ENCODE data around the gene DAPK1. TPM values are rescaled to one million over a fixed set of nuclear protein-coding genes. Genes with fewer than 3 reads are reported as not detected.

DAPK1 gene
- total RNA-seq, 1 donor from 2014 or later, result 17.8 TPM

DNA sequence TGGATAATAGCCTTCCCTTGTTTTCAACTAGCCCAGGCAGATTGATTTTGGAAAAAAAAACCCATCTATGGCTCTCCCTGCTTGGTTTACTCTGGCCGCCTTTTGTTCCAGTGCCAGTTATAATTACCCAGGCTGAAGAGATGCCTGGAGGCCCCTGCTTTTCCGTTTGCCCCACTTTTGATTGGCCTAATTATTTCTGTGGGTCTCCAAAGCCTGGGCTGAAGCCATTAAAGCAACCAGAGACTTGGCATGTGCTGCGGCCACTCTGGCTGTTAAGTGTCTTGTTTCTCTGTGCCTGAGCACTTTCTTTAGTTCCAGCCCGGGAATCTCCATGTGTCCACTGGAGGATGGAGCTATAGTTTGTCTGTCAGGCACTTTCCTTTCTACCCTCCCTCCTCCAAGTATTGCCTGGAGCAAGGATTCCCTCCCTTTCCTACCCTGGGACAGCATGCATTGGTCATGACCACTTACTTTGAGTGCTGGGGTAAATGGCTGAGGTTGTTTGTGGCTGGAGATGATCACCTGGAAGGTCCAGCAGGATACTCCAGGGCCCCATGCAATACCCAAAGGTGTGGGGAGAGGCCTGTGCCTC is 123.2 kb downstream of the DAPK1 start:
- no peak overlapping the region for H3K27ac ChIP-seq
- no peak overlapping the region for H3K4me3 ChIP-seq
- TF ChIP-seq, protein P1, sequence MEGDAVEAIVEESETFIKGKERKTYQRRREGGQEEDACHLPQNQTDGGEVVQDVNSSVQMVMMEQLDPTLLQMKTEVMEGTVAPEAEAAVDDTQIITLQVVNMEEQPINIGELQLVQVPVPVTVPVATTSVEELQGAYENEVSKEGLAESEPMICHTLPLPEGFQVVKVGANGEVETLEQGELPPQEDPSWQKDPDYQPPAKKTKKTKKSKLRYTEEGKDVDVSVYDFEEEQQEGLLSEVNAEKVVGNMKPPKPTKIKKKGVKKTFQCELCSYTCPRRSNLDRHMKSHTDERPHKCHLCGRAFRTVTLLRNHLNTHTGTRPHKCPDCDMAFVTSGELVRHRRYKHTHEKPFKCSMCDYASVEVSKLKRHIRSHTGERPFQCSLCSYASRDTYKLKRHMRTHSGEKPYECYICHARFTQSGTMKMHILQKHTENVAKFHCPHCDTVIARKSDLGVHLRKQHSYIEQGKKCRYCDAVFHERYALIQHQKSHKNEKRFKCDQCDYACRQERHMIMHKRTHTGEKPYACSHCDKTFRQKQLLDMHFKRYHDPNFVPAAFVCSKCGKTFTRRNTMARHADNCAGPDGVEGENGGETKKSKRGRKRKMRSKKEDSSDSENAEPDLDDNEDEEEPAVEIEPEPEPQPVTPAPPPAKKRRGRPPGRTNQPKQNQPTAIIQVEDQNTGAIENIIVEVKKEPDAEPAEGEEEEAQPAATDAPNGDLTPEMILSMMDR (IDR thresholded peaks at IDR 0.05), result no peak
- DNase-seq (ENCODE audit: low spot score in 2 of 2), result no peak
- no peaks in the 10 kb centered on the region for H3K36me3 ChIP-seq
- H3K27me3 ChIP-seq, result no peaks in the 10 kb centered on the region
- no peaks in the 10 kb centered on the region for H3K9me3 ChIP-seq
- intact Hi-C loops (cut with DNase I), result no loop called here
- no peaks in the 10 kb centered on the region for H3K4me1 ChIP-seq

DNA sequence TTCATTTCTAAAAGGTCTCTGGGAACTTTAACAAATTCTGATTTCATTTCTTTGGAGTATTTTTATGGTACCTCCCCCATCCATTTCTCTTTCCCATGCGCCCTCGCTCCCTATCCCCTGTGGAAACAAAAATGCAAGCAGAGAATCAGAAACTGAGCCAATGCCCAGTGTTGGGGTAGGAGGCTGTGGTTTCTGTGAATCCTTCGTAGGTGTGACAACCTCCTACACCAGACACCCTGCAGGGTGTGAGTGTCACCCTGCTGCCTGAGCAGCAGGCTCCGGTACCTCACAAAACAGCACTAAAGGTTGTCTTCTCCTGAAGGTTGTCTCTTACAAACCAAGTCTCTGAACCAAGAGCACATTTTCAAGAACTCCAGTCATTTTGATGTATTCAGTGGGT is 124.4 kb downstream of the DAPK1 start:
- TF ChIP-seq, protein P1 (IDR thresholded peaks at IDR 0.05), result no peak
- no peaks in the 10 kb centered on the region for H3K4me1 ChIP-seq

DNA sequence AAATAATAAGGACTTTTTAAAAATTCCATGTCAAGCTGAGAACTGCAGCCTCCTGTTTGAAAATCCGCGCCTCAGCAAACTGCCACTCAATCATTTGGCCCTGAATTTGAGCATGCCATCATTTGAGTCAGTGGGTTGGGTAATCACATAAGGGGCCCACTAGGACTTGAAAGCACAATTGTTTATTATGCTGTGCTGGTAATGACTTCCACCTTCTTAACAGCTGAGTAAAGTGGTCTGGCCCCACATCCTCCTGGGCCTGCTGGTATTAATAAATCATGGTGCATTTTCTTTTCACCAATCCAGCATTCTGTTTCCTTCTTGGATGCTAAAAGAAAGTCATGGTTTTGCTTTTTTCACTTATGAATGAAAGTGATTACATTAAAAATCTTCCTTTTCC is 125.3 kb downstream of the DAPK1 start:
- intact Hi-C loops (cut with DNase I), result no loop called here
- no peak for DNase-seq (ENCODE audit: low spot score in 2 of 2)

More for the DNA sequence above, 124.4 kb downstream of the DAPK1 start:
- no peaks in the 10 kb centered on the region for H3K27me3 ChIP-seq
- no peak for DNase-seq (ENCODE audit: low spot score in 2 of 2)
- H3K27ac ChIP-seq, result no peak overlapping the region
- no peak overlapping the region for H3K4me3 ChIP-seq
- H3K9me3 ChIP-seq, result no peaks in the 10 kb centered on the region
- no peaks in the 10 kb centered on the region for H3K36me3 ChIP-seq
- intact Hi-C loops (cut with DNase I), result no loop called here

DNA sequence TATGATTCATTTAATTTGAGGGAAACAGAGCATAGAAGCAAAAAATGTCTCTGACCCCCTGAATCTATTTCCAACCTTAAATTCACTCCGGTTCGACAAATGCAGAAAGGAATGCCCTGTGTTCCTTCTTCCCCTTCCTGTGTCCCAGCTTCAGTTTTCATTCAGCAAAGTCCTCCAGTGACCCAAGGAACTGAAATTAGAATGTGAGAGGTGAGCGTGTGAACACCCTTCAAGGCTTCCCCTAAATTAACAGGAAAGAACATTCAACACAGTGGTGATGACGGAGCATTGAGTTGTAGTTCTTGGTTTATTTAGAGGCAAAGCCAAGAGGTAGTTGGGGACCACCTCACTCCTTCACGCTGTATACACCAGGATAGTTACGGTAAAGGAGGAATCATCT is 130.7 kb downstream of the DAPK1 start:
- Histone ChIP-seq H3K36me3 (no peaks in the 10 kb centered on the region), H3K4me3 (no peak overlapping the region), H3K9me3 (no peaks in the 10 kb centered on the region), H3K4me1 (no peaks in the 10 kb centered on the region), H3K27ac (no peak overlapping the region), H3K27me3 (no peaks in the 10 kb centered on the region)
- intact Hi-C loops (cut with DNase I), result no loop called here
- no peak for DNase-seq (ENCODE audit: low spot score in 2 of 2)
- TF ChIP-seq, protein P1 (IDR thresholded peaks at IDR 0.05), result no peak

More for the DNA sequence above, 125.3 kb downstream of the DAPK1 start:
- TF ChIP-seq, protein P1 (IDR thresholded peaks at IDR 0.05), result no peak
- Histone ChIP-seq H3K9me3 (no peaks in the 10 kb centered on the region), H3K36me3 (no peaks in the 10 kb centered on the region), H3K4me1 (no peaks in the 10 kb centered on the region), H3K27ac (no peak overlapping the region), H3K27me3 (no peaks in the 10 kb centered on the region), H3K4me3 (no peak overlapping the region)

DNA sequence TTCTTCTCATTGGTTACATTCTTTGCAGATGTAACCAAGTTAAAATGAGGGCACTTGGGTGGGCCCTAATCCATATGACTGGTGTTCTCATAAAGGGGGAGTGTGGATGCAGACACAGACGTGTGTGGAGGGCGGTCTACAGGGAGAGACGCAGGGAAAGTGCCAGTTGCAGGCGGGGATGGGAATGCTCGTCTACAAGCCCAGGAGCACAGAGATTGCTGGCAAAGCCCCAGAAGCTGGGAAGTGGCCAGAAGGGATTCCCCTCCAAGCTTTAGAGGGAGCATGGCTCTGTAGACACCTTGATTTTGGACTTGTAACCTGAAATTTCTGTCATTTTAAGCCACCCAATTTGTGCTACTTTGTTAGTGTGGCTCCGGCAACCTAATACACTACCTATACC is 131.4 kb downstream of the DAPK1 start:
- TF ChIP-seq, protein P1 (IDR thresholded peaks at IDR 0.05), result no peak
- H3K27ac ChIP-seq, result no peak overlapping the region
- H3K4me1 ChIP-seq, result no peaks in the 10 kb centered on the region
- intact Hi-C loops (cut with DNase I), result no loop called here
- no peaks in the 10 kb centered on the region for H3K9me3 ChIP-seq
- no peak overlapping the region for H3K4me3 ChIP-seq
- H3K27me3 ChIP-seq, result no peaks in the 10 kb centered on the region
- H3K36me3 ChIP-seq, result no peaks in the 10 kb centered on the region
- DNase-seq (ENCODE audit: low spot score in 2 of 2), result no peak

DNA sequence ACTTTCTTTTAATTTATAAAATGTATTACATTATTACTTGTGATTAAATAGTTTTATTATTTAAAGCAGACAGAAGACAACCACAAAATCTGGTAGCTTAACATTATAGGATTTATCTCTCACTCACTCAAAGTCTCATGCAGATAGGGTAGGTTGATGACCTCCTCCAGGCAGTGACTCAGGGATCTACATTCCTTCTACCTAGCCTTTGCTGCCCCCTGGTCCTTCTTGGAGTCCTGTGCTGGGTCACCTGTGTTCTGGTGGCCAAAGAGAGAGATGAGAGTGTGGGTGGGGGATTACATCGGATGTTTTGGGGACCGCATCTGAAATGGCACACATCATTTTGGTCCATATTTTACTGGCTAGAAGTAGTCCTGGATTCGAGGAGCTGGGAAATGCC is 132.6 kb downstream of the DAPK1 start:
- intact Hi-C loops (cut with DNase I), result no loop called here
- H3K4me3 ChIP-seq, result no peak overlapping the region
- TF ChIP-seq, protein P1 (IDR thresholded peaks at IDR 0.05), result no peak
- no peaks in the 10 kb centered on the region for H3K27me3 ChIP-seq
- no peaks in the 10 kb centered on the region for H3K4me1 ChIP-seq
- H3K9me3 ChIP-seq, result no peaks in the 10 kb centered on the region
- no peak for DNase-seq (ENCODE audit: low spot score in 2 of 2)
- H3K36me3 ChIP-seq, result no peaks in the 10 kb centered on the region
- no peak overlapping the region for H3K27ac ChIP-seq
